ENCODE results near the gene HOXD3.

The HOXD3 gene

DNA sequence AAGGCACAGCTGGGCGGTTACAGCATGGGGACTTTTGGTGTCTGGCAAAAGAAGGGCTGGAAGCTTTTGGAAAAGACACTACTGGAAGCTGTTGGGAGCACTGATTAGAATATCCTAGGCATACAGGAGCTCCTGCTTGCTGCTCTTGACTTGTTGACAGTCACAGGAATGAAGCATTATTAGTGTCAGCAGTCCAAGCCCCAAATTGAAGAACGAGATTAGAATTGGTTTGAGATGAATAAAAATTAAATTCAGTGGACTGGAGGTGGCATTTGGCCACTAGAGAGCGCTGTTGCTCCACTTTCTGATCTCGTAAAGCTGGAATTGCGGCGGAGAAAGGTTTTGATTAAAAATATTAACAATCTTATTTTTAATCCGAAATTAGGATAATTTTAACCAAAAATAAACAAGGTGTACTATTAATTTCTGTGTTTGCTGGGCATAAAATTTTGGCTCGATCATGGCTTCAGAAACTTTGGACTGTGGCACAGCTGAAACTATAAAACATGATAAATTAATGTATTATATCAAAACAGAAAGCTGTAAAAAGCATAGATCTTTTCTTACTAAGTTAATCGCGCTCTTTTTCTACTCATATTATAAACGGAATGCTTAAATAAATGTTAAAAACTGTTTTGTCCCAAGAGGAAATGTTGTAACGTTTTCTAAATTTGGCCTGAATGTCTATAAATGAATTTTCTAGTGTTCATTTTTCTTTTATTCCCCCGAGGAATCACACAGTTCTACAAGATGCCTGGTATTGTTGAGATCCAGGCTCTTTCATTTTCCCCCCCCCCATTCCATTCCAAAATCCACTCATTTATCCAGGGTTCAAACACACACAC lies 30.0 kb upstream of the HOXD3 start:
- peak; percentile 79 to 87 for TF ChIP-seq CTCF (IDR thresholded peaks at IDR 0.05)
- intact Hi-C loops (cut with DNase I; ENCODE audit: low total_unique reads), result loop anchor here (5.0 kb wide), 2 partner anchors 330 to 510 kb away; no protein-coding TSS in a partner anchor
- H3K36me3 ChIP-seq, result no peaks in the 10 kb centered on the region
- peaks cover 0 to 74% of the 10 kb centered on the region in 2 donors for H3K27me3 ChIP-seq
- H3K4me1 ChIP-seq, result peaks cover 0 to 48% (median 34%) of the 10 kb centered on the region in 4 donors
- no peaks in the 10 kb centered on the region for H3K9me3 ChIP-seq
- H3K4me3 ChIP-seq, result no peak overlapping the region
- DNase-seq, result peak in 1 of 2 donors; percentile 63
- no peak overlapping the region for H3K27ac ChIP-seq

GRCh38 chr2:176127774-176128072 lies 29.4 kb upstream of the HOXD3 start:
- intact Hi-C loops (cut with DNase I; ENCODE audit: low total_unique reads), result loop anchor here (5.0 kb wide), 2 partner anchors 330 to 510 kb away; no protein-coding TSS in a partner anchor
- no peak for TF ChIP-seq CTCF (IDR thresholded peaks at IDR 0.05)
- Histone ChIP-seq H3K4me3 (no peak overlapping the region), H3K27ac (no peak overlapping the region), H3K4me1 (peaks cover 0 to 48% (median 29%) of the 10 kb centered on the region in 4 donors), H3K27me3 (peaks cover 0 to 73% of the 10 kb centered on the region in 2 donors), H3K9me3 (no peaks in the 10 kb centered on the region), H3K36me3 (no peaks in the 10 kb centered on the region)
- DNase-seq, result no peak

GRCh38 chr2:176128172-176128981 lies 28.7 kb upstream of the HOXD3 start:
- peak overlapping the region; percentile 60 to 72 for H3K4me3 ChIP-seq
- TF ChIP-seq CTCF (IDR thresholded peaks at IDR 0.05), result no peak

DNA sequence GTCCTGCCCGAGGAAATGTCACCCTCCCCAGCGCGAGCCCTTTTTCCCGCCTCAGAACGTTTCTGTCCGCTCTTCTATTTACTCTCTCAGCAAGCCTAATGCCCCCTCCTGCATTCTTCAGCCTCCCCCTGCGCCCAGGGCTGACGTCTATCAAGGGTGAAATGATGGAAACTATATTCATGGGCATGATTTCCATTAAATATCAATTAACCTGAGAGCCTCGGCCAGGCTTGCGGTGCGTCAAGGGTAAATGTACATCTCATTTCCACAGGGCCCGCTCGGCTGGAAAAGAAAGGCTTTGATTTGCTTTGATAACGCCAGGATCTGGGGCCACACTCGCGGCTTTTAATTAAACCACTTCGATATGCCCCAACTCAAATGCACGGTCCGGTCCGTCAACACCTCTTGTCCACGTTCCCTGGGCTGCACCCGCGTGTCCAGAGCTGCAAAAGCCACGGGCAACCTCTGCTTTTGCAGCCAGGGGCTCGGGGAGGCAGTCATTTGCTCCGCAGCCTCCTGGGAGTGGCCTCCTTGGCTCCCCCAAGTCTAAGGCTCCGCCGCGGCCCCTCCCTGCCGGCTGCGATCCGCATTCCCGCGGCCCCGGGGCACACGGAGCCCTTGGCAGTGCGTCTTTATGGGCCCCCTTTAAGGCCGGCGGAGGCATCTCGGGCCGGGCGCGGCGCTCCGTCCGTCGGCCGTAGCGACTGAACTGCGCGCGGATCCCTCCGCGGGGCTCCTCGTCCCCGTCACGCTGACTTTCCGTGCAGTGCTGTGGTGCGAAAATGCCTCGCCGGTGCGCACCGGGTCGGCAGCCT lies 27.9 kb upstream of the HOXD3 start, which contains the start of gene HOXD8:
Gene HOXD8, plus strand, starts transcription at position 724 of the 815 bp plus-strand sequence. CDS start 662 bp downstream, outside the sequence.
- Histone ChIP-seq H3K36me3 (no peaks in the 10 kb centered on the region), H3K27me3 (peaks cover 0 to 61% of the 10 kb centered on the region in 2 donors), H3K27ac (peak within 1 kb of the TSS; percentile 79 to 95), H3K9me3 (no peaks in the 10 kb centered on the region), H3K4me1 (peaks cover 0 to 49% (median 24%) of the 10 kb centered on the region in 4 donors), H3K4me3 (peak within 1 kb of the TSS; percentile 60 to 72)
- peak in 1 of 2 donors; percentile 85 for DNase-seq
- no peak for TF ChIP-seq CTCF (IDR thresholded peaks at IDR 0.05)
- intact Hi-C loops (cut with DNase I; ENCODE audit: low total_unique reads), result loop anchor here (5.0 kb wide), 2 partner anchors 328 to 508 kb away; no protein-coding TSS in a partner anchor

More at GRCh38 chr2:176128172-176128981, 28.7 kb upstream of the HOXD3 start:
- Histone ChIP-seq H3K4me1 (peaks cover 0 to 48% (median 25%) of the 10 kb centered on the region in 4 donors), H3K27me3 (peaks cover 0 to 68% of the 10 kb centered on the region in 2 donors), H3K36me3 (no peaks in the 10 kb centered on the region), H3K9me3 (no peaks in the 10 kb centered on the region), H3K27ac (peak overlapping the region; percentile 79 to 95)
- intact Hi-C loops (cut with DNase I; ENCODE audit: low total_unique reads), result loop anchor here (5.0 kb wide), 2 partner anchors 329 to 509 kb away; no protein-coding TSS in a partner anchor
- no peak for DNase-seq

- Histone ChIP-seq H3K36me3 (no peaks in the 10 kb centered on the region), H3K4me3 (peak overlapping the region; percentile 60 to 72), H3K9me3 (no peaks in the 10 kb centered on the region), H3K27ac (peak overlapping the region; percentile 79 to 95), H3K27me3 (peaks cover 0 to 55% of the 10 kb centered on the region in 2 donors), H3K4me1 (peaks cover 0 to 49% (median 24%) of the 10 kb centered on the region in 4 donors)
- intact Hi-C loops (cut with DNase I; ENCODE audit: low total_unique reads), result loop anchor here (5.0 kb wide), 2 partner anchors 328 to 508 kb away; no protein-coding TSS in a partner anchor
- DNase-seq, result no peak
- no peak for TF ChIP-seq CTCF (IDR thresholded peaks at IDR 0.05)
Observed at GRCh38 chr2:176129813-176130146, 27.3 kb upstream of the HOXD3 start.
